HFF-Myc (cell line): Measurements from ENCODE around the gene CLTCL1.

Experiments used
- DNase-seq: peaks from one replicate; pipeline ENCODE4 v3.0.0-alpha.2; 2011; ENCODE audit warnings: low read depth; ENCODE audit errors: extremely low read depth
- H3K4me3 ChIP-seq: replicated peaks from 2 replicates; pipeline ENCODE4 v1.5.1; 2011; ENCODE audit warnings: low read depth, mild to moderate bottlenecking, control low read depth, low read length
- CTCF ChIP-seq: IDR thresholded peaks from 2 replicates; pipeline ENCODE4 v1.5.1; 2012; ENCODE audit warnings: mild to moderate bottlenecking, low read depth, low read length, control low read depth; ENCODE audit errors: missing control alignments

Gene CLTCL1

GRCh38 chr22:19130959-19131684 is 160.4 kb downstream of the CLTCL1 start, which contains the start of gene TSSK2:
TSS of gene TSSK2 (plus strand) at chr22:19131308. CDS start at chr22:19131400, 92 bp downstream.
- DNase-seq: no peak
- no peak for TF ChIP-seq CTCF
- H3K4me3 ChIP-seq: no peak within 1 kb of the TSS

DNA sequence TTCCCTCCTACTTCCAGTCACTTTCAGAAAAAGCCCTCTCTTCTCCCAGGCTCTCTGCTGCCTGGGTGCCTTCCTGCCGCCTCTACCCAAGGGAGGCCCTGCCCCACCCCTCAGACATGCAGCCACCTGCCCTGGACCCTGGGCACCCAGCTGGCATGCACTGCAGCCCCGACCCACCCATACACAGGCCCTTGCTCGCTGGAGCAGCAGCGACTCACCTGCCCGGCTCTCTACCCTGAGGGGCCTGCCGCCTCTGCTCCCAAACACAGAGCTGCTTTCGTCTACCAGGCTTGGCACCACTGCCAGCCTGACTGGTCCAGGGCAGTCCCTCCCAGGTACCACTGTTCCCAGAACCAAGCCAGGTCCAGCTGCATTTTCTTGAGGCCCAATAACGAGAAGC is 161.6 kb downstream of the CLTCL1 start:
- DNase-seq: no peak
- no peak overlapping the region for H3K4me3 ChIP-seq
- no peak for TF ChIP-seq CTCF
